GM21723 (cell line): ENCODE measurements around the gene HIVEP1.

Source experiments
- ATAC-seq: cut with Tn5 transposase; IDR thresholded peaks from one replicate; pipeline ENCODE4 v1.9.1; 2021; ENCODE audit warnings: mild to moderate bottlenecking, moderate library complexity; ENCODE audit not compliant: unreplicated experiment

HIVEP1 gene

DNA sequence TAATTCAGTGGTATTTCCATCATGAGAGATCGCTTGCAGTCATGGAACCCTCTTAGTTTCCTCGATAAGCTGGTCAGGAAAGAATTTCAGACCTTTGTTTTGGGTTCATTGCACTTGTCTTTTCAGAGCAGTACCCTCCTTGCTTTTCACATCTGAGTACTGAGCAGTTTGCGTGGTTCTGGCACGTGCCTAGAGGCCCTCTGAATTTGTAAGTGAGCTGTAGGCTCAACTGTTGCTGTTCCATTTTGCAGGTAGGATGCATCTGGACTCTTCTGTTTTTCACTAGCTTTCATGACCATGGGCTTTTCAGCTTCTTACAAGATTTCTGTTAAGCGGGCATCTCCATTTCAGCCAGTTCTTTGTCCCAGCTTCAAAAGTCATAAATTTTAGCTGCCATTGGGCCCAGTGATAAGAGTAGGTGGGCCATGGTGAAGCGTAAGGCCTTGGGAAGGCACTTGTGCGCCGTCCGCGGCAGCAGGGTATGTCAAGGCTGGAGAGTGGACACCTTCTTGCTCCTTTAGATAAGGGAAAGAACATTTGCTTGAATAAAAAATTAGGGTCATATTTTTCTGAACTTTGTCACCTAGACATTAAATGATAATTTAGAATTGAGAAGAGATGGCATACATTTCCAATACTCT is 35.8 kb downstream of the HIVEP1 start:
- no peak for ATAC-seq

DNA sequence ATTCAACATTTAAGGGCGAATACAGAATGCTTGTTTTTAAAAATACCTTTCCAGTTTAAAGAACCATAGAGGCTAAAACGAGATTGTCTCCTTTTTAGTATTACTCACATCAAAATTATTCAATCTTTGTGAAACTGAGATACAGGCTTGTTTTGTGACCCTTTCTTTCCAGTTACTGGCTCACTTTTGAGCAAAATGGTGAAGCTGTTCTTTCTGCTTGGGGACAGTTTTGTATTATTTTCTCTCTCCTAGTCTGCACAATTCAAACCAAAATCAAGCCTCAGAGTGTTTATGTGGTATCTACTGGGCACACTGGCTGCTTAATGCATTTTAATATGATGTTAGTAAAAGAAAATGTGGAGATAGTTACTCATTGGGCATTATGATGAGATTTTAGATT is 36.5 kb downstream of the HIVEP1 start:
- ATAC-seq: no peak

DNA sequence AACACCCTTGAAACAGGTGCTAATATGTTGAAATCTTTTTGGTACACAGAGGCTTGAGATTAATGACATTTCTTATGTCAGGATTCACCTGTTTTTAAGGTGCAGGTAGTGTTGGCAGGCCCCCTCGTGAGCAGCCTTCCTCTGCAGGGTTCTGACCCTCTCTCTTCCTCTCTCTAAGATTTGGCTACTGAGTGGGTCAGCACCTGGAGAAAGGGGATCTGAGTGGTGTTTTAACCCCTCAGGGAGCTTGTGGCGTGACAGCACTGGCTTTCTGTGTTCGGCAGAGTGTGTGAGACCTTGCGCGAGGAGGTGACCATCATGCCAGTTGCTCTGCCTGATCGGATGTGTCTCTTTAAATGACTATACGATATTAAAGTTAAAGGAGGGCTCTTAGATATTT is 37.1 kb downstream of the HIVEP1 start:
- peak; percentile 36 for ATAC-seq

DNA sequence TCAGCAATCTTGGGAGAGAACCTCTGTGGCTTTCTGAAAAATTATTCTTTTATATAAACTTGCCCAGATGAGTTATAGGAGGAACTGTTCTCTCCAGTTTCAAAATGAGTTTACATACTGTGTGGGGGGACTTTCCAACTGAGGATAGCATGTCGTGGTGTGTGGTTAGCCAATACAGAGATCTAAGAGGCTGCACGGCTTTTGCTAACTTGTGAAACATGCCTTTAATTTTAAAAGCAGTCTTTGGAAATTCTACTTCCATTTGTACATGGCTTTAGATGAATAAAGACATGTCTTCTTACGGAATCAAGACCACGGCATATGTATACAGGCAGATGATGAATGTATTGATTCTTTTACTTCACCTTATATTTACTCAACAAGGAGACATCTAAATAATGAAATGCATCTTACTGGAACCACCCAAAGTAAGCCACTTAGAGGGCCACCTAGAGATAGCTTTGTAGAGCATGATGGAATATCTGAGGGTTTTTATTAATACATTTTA is 39.8 kb downstream of the HIVEP1 start:
- ATAC-seq: peak; percentile 80

DNA sequence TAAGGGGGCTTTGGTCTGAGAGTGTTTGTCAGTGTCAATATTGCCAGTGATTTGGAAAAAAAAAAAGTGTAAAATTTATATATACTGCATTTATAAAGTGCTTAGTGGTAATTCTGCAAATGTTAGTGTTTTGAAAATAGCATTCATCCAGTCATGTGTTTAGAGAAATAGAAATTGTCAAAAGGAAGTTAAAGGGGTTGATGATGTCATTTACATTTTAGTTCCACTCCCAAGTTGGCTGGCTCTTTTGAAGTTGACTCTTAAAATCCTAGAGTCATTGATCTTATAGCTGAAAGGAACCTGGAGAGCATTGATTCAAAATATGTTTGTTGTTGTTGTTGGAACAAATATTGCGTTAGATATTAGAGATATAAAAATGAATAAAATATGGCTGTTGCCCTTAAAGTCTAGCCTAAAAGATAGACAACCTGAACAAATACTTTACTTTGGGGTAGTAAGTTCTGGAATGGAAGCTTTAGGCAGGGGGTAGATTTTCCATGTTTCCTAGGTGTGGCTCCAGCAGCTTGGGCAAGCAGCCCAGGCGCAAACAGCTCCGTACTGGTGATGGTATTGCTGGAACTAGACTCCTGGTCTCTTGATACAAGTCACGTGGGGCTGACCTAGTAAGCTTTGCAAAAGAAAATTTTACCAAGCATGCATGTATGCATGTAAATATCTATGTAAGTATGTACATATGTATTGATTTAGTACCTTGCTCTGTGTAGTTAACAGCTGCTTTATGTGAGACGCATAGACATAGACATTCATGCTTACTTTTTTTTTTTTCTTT is 46.3 kb downstream of the HIVEP1 start:
- no peak for ATAC-seq

DNA sequence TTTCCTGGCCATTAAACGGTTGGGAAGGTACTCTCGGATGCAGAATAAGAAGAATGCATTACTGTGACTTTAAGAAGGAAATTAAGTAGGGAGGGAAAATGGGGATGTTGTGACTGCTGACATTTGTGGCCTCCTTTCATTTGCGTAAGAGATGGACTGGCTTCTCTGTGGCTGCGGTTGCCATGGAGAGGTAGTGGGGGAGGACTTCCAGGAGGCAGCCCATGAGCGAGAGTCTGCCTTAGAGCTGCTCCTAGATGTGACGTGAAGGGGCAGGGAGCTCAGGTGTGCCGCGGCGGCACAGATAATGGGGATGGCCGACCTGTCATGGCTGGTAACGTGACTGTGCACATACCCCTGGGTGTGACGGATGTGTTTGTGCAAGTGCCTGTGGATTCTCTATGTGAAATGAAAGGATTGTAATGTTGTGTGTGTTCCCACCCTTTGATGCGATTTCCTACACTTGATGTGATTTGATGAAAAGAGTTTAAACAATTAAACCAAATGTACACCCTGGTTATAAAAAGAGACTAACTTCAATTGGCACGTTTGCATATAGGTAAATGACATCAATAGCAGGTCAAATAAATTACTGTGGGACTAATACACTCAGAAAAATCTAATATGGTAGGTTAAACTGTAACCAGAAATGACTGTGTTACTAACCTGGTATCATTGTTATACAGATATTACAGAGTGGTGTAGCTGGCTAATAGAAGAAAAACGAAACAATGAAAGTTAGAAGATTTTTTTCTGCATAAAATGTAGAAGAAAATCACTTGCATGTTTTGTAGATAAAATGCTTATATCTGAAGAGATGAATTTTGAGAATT is 48.9 kb downstream of the HIVEP1 start:
- ATAC-seq: peak; percentile 91

DNA sequence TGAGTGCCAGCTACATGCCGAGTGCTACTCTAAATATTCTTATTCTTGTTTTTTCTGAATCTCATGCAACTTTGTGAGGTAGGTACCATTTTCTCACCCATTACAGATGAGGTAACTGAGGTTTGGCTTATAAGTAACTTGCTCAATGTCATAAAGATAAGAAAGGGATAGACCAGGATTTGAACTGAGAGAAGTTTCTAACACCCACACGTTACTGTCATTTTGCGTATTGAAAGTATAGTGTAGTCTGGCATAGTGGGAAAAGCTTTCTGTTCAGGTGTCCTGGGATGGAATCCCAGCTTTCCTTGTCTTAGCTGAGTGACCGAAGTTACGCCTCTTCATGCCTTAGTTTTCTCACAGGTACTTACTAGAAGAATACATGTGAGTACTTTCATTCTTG is 50.5 kb downstream of the HIVEP1 start:
- no peak for ATAC-seq

DNA sequence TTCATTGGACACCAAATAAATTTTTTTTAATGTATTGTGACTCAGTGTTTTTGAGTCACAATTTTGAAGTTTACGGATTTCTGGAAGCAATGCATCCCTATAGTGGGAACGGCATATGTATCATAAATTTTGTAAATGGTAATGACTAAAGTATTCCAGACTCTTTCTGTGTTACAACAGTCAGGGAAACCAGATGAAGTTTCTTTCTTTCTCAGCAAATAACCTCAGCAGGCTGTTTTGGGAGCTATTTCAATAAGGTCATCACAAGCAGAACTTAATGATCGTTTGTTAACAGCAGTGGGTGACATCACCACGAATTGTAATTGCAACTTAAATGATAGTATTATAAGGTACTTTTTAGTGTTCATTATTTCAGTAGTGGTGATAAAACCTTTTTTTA is 52.0 kb downstream of the HIVEP1 start:
- ATAC-seq: no peak

DNA sequence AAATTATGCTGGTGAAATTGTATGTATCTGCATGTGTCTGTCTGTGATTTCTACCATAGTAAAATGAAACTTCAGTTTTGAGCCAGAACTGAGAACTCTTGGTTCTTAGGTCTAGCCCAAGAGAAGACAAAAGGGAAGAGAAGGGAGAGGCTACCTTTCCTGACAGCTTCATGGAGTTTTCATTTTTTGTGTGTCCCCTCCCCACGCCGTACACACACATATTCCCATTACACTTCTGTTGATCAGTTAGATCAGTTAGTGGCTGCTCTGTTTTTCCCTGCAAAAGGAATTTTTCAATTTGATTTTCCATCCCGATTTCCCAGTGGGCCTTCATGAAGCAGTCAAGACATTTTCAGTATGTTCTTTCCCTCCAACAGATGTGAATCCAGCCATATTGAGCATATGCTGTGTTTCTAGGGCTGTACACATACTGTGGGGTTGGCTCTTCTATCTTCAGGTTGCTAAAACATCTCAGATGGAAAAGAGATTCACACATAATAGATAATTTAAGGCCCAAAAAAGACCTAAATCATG is 52.5 kb downstream of the HIVEP1 start:
- no peak for ATAC-seq

DNA sequence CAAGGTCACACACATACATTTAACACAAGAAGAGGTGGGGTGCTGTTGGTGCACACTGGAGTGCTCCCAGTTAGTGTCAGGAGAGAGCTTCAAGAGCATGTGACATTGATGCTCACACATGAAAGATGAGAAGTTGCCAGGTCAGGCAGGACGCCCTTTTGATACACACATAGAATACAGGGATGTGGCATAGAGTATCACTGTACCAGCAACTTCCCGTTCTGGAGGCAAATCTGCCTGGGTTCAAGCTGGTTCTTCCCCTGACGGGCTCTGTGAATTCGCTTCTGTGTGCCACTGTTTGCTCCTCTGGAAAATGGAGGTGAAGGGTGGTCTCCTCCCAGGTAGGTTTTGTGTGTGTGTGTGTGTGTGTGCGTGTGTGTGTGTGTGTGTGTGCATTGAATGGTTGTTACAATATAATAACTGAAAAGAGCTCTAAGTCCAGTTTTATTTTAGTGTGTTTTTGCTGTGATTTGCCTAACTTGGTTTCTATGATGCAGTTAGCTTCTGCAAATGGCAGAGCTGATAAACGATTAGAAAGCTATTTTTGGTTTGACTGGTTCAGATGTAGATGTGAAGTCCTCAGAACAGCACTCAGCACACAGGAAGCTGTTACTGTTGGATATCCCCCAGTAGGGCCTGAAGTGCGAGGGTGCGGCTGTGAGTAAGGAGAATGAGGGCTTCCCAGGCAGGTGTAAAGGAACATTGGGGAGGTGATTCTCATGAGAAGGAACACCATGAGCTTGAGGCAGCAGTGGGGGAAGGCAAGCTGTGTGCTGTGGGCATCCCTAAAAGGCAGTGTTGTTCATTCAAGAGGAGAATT is 53.4 kb downstream of the HIVEP1 start:
- ATAC-seq: peak; percentile 33

DNA sequence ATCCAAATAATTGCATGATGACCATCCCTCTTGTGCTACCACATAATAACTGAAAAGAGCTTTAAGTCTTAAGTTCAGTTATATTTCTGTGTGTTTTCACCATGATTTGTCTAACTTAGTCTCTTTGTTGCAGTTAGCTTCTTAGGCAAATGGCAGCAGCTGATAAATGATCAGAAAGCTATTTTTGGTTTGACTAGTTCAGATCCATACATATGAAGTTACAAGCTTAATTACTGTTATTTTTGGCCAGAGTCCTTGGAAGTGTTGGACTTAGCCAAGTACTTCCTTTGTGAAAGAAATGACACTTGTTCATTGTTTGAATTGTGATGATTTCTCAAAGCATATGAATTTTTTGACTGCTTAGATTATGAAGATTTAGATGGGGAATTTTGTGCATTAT is 54.2 kb downstream of the HIVEP1 start:
- no peak for ATAC-seq

DNA sequence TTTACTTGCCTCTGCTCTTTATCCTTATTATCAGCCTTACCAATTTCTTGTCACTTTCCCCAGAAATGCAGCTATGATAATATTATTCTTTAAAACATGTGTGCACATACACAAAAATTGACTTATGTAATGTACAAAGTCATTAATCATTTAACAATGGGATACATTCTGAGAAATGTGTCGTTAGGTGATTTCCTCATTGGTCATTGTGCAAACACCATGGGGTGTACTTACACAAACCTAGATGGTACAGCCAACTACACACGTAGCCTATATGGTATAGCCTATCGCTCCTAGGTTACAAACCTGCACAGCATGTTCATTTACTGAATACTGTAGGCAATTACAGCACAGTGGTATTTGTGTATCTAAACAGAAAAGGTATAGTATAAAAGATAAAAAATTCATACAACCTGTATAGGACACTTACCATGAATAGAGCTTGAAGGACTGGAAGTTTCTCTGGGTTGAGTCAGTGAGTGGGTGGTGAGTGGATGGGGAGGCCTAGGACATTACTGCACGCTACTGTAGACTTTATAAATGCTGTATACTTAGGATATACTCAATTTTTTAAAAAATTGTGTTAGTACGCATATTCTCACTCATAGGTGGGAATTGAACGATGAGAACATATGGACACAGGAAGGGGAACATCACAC is 56.9 kb downstream of the HIVEP1 start:
- no peak for ATAC-seq

DNA sequence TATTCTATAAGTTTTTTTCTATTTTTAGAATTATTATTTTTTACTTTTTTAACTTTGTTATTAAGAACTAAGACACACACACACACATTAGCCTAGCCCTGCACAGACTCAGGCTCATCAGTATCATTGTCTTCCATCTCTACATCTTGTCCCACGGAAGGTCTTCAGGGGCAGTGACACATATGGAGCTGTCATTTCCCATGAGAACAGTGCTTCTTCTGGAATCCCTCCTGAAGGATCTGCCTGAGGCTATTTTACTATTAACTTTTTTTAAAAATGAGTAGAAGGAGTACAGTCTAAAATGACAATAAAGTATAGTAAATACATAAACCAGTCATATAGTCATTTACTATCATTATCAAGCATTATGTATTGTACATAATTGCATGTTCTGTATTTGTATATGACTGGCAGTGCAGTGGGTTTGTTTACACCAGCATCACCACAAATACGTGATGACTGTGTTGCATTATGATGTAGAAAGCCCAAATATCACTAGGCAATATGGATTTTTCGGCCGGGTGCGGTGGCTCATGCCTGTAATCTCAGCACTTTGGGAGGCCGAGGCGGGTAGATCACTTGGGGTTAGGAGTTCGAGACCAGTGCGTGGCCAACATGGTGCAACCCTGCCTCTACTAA is 57.9 kb downstream of the HIVEP1 start:
- no peak for ATAC-seq

DNA sequence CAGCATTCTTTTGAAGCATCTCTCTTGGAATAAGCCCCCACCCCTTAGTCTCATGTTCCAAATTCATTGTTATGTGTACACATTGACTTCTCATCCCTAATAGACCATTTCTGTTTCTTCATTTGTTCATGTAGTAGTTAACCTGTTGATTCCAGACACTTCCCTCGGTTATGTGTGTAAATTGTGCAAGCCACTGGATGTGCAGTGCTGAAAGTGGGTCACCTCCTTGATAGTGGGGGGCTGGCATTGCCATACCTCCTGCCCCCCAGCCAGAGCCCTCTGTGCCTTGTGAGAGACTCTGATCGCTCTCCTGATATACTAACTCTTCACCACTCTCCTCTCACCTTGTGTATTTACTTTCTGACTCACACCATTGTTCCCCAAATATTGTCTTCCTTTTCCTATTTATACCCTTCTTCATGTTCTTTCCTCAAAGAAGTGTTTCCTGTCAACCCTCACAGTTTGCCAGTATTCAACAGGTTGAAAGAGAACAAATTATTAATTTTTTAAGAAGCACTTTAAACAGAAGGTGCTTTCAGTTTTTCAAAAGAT is 59.0 kb downstream of the HIVEP1 start:
- no peak for ATAC-seq

DNA sequence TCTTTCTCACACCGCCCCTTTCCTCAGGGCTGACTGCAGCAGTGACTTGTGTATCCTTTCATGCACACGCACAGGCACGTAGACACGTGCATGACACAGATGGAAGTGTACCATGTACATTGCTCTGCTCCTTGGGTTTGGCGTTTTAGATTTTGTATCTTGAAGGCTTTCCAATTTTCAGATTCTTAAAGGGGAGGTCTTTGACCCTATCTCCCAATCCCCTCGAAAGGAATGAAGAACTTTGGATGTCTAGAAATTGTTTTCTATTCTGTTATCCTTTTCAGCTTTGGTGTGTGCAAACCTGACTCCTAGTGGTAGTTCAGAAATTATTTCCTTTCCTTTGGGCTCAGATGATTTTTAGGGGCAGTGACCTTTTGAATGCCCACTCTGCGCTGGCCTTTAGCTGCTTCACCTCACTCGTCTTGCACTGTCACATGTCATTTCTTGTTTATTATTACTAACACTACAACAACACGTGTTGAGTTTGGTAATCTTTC is 63.0 kb downstream of the HIVEP1 start:
- ATAC-seq: no peak

DNA sequence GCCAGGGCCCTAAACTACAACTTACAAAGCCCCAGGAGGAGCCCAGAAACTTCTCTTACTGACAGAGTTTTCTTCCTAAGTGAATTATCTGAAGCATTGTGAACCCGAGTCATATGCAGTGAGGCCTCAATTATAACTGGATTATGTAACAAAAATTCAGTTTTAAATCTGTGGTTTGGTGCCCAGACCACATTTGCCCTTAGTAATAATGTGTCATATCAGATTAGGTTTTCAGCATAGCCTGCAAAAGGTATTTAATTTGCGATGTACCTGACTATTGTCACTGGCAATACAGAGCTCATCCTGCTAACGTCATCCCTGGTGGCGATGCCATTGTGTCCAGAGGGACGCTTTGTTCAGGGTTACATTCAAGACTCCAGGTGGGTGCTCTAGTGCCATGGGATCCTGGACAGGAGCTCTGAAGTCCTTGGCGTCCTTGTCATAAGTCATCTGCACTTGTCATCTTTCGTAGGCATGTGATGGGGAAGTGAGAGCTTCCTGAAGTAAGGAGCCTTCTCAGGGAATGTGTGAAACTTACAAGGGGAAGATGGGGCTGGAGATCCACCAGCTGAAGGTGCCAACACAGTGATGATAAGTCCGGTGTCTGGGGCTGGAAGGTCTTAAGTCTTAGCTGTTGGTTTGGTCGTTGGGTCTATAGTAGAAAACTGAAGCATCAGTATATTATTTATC is 65.1 kb downstream of the HIVEP1 start:
- no peak for ATAC-seq

DNA sequence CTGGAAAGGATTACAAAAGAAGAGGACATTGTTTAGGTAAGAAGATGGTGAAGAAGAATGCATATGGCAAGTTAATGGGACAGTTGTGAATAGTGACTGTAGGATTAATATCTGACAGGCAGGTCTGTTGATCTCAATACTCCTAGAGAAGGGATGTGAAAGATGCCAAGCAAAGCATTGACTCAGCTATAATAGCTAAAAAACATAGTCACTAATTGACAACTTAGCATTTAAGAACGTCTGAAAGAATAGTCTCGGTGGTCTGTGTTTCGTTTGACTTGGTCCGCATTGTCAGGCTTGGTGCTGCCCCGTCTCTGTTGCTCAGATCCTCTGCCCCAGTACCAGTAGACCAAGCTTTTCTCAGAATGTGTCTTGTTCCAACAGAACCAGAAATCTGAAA is 65.9 kb downstream of the HIVEP1 start:
- no peak for ATAC-seq

DNA sequence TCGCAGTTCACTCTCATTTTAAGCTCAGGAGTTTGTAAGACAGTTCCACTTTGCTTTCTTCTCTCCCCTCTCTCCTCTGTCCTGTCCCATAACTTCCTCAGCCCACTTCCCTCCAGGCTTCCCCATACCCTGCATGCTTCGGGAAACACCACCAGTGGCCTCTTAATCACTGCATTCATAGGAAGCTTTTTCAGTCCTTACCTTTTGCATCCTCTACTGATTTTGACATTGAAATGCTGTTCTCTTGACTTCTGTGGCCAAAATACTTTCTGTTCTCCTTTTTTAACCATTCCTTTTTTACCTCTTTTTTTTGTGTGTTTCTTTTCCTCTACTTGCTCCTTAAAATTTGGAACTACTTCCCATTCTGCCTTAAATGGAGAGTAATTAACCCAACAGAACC is 69.7 kb downstream of the HIVEP1 start:
- peak; percentile 54 for ATAC-seq
